Lower leg skin (tissue), 4 donors: ENCODE results near the gene TOMM40L. TPM values are rescaled to one million over a fixed set of nuclear protein-coding genes. Genes with fewer than 3 reads are reported as not detected.

Source experiments
- DNase-seq, 2 donors: peaks; one replicate each; pipeline ENCODE4 v3.0.0-alpha.2; 2019; ENCODE audit warnings: low spot score in 2 of 2
- H3K4me3 ChIP-seq: fragments of 200-600 bp; sonication (generic); 2 replicates; pipeline ENCODE4 v1.5.1; 2017; ENCODE audit warnings: mild to moderate bottlenecking, low read depth; ENCODE audit not compliant: poor library complexity, severe bottlenecking
- CTCF ChIP-seq, 3 donors: fragments of 450-650 bp; IDR thresholded peaks; one replicate each; pipeline ENCODE4 v1.5.1; 2016; ENCODE audit warnings: antibody characterized with exemption in 3 of 3, mild to moderate bottlenecking in 3 of 3, moderate library complexity in 2 of 3
- POLR2A ChIP-seq, 2 donors: fragments of 450-650 bp; IDR thresholded peaks; one replicate each; pipeline ENCODE4 v1.6.1; 2016 to 2017; ENCODE audit warnings: antibody characterized with exemption in 2 of 2, mild to moderate bottlenecking in 1 of 2, moderate library complexity in 1 of 2
- WGBS, 2 donors: methylation state at CpG; one replicate each; pipeline ENCODE4 v1.1.5; 2018; 5-methylcytosine and 5-hydroxymethylcytosine counted together
- intact Hi-C: fragments of 100-400 bp; cut with DNase I; formaldehyde crosslinking; loops from one replicate; pipeline ENCODE4 v1.15.0; 2023; ENCODE audit warnings: low total_unique reads
- total RNA-seq, 4 donors: library from RNA; depleted of rRNA; stranded (reverse); fragments of >200 nt; gene quantifications; one replicate each; pipeline ENCODE4 v1.1.0, GENCODE V29; 2016

The TOMM40L gene
- total RNA-seq, 4 donors from 2014 or later: 3.8 to 11.9 (median 7.7) TPM

GRCh38 chr1:161226759-161227158, 899 bp downstream of the TOMM40L start:
- WGBS, 2 donors: 54 to 59% methylated on average over 3 of the region's 3 CpGs
- TF ChIP-seq POLR2A (IDR thresholded peaks at IDR 0.05) (no peak), CTCF (IDR thresholded peaks at IDR 0.05) (no peak)
- H3K4me3 ChIP-seq: no peak overlapping the region
- intact Hi-C loops: loop anchor here (5.0 to 10.0 kb wide), 2 partner anchors 66 to 158 kb away; no protein-coding TSS in a partner anchor
- DNase-seq: no peak

GRCh38 chr1:161227196-161227871, 1.5 kb downstream of the TOMM40L start:
- intact Hi-C loops: loop anchor here (5.0 to 10.0 kb wide), 2 partner anchors 65 to 157 kb away; no protein-coding TSS in a partner anchor
- H3K4me3 ChIP-seq: no peak overlapping the region
- TF ChIP-seq POLR2A (IDR thresholded peaks at IDR 0.05) (no peak), CTCF (IDR thresholded peaks at IDR 0.05) (peak in 1 of 3 donors; percentile 83)
- WGBS, 2 donors: 34 to 39% methylated on average over 11 of the region's 11 CpGs
- DNase-seq: peak; percentile 73 to 96

DNA sequence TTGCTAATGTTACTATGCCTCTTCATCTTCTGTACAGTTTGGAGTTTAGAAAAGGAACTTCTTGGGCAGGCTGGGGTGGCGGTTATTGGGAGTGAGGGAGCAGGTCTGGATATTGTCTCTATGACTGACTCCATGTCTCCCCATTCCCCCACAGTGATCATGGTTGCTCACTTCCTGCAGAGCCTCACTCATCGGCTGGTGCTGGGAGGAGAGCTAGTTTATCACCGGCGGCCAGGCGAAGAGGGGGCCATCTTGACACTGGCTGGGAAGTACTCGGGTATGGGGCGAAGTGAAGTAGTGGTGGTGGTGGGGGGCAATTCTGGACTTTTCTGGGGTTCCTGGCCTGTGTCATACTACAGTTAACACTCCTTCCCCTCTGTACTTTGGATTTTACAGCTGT, 2.2 kb downstream of the TOMM40L start:
- H3K4me3 ChIP-seq: no peak overlapping the region
- TF ChIP-seq CTCF (IDR thresholded peaks at IDR 0.05) (no peak), POLR2A (IDR thresholded peaks at IDR 0.05) (no peak)
- 89 to 96% methylated on average over 7 of the region's 7 CpGs for WGBS, 2 donors
- no peak for DNase-seq
- intact Hi-C loops: loop anchor here (5.0 to 10.0 kb wide), 2 partner anchors 64 to 157 kb away; no protein-coding TSS in a partner anchor

GRCh38 chr1:161229896-161230295, 4.0 kb downstream of the TOMM40L start:
- H3K4me3 ChIP-seq: no peak overlapping the region
- no peak for TF ChIP-seq CTCF (IDR thresholded peaks at IDR 0.05)
- no peak for TF ChIP-seq POLR2A (IDR thresholded peaks at IDR 0.05)
- no peak for DNase-seq
- WGBS, 2 donors: 60 to 70% methylated on average over 3 of the region's 3 CpGs
- intact Hi-C loops: loop anchor here (5.0 to 10.0 kb wide), 2 partner anchors 62 to 155 kb away; no protein-coding TSS in a partner anchor

DNA sequence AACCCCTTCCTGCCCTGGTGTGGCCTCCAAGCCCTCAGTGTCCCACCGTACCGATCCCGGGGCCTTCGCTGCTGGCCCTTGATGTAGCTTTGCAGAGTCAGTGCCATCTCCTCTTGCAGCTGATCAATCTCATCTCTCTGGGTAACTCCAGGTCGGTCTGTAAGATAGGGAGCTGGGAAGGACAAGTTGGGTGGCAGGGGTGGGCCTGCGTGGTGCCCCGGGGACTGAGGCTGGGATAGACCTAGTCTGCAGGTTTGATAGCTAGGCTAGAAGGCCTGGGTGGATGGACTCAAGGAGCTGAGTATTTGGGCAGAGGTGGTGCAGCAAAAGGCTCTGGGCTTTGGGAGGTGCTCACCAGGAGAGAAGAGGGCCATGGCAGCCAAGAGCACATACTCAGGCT, 4.9 kb downstream of the TOMM40L start:
- no peak for DNase-seq
- intact Hi-C loops: no loop called here
- TF ChIP-seq POLR2A (IDR thresholded peaks at IDR 0.05) (no peak), CTCF (IDR thresholded peaks at IDR 0.05) (no peak)
- 94 to 97% methylated on average over 7 of the region's 7 CpGs for WGBS, 2 donors
- no peak overlapping the region for H3K4me3 ChIP-seq
